ENCODE results near the gene KRT7.

Gene KRT7

DNA sequence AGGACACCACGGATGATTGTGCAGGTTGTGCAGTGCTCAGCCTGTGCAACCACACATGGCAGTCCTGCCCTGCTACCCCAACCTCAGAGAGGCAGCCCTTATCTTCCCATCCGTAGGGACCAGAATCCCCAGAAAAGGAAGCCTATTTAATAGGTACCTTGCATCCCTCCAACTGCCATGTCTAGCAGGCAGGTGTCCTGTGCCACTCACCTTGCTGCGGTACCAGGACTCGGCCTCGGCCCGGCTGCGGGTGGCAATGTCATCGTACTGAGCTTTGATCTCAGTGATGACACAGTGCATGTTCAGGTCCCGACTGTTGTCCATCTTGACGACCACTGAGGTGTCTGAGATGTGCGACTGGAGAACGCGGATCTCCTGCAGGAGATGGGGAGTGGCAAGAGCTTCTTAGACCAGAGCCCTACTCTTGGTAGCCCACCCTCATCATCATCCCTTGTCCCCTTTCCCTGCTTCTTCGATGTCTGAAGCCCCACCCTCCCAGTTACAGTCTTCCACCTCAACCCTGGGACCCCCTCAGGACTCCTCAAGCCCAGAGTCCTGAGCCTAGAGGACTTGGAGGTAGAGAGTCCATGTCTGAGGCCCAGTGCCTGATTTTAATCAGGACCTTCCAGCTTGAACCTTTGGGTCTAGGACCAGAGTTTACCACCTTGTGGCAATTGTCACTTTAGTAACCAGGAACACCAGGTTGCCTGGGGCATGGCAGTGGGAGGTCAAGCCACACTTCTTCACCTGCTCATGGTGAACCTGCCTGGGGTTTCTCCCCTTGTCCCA, 20.5 kb downstream of the KRT7 start:
- Histone ChIP-seq H3K9me3 (ENCODE audit: control insufficient read depth, low read length) (no peaks in the 10 kb centered on the region), H3K79me2 (no peaks in the 10 kb centered on the region), H3K27me3 (ENCODE audit: control insufficient read depth, insufficient read depth, low read length) (no peaks in the 10 kb centered on the region), H2AFZ (no peak overlapping the region), H3K9ac (no peak overlapping the region), H3K4me1 (peaks cover 17% of the 10 kb centered on the region), H3K4me3 (ENCODE audit: low read depth, low read length) (no peak overlapping the region), H3K27ac (no peak overlapping the region), H3K36me3 (ENCODE audit: control insufficient read depth, insufficient read depth, low read length) (no peaks in the 10 kb centered on the region), H3K4me2 (ENCODE audit: low read length) (no peak overlapping the region)
- TF ChIP-seq, protein P1, sequence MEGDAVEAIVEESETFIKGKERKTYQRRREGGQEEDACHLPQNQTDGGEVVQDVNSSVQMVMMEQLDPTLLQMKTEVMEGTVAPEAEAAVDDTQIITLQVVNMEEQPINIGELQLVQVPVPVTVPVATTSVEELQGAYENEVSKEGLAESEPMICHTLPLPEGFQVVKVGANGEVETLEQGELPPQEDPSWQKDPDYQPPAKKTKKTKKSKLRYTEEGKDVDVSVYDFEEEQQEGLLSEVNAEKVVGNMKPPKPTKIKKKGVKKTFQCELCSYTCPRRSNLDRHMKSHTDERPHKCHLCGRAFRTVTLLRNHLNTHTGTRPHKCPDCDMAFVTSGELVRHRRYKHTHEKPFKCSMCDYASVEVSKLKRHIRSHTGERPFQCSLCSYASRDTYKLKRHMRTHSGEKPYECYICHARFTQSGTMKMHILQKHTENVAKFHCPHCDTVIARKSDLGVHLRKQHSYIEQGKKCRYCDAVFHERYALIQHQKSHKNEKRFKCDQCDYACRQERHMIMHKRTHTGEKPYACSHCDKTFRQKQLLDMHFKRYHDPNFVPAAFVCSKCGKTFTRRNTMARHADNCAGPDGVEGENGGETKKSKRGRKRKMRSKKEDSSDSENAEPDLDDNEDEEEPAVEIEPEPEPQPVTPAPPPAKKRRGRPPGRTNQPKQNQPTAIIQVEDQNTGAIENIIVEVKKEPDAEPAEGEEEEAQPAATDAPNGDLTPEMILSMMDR (IDR thresholded peaks at IDR 0.05): no peak

DNA sequence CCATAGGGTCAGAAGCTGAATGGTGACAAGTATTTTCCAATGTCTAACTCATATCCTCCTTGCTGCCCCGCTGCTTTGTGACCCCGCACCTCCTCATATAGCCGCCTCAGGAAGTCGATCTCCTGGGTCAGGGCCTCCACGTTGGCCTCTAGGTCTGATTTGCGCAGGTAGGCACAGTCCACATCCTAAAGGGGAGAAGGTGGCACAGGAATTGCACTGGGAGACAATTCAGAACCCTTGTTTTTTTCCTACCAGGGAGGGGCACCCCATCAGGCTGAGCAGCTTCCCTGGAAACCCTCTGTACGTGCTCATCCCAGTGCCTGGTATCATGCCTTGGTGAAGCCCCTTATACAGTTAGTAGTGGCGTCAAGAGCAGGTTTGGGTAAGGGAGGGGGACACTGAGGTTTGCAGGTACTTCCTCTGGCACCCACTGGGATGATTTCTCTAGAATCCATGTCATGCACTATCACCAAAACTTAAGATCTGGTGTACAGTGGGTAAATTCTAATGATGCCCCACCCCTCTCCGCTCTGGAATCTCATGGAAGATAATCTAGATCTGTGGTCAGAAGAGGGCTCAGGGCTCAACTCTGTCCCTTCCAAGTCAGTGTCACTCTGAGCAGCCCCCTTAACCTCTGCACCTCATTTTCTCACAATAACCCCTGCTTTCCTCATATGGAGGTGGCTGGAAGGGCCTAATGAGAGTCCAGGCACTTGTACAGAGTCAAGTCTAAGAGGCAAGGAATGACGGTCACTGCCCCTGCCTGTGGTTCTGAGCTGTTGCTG, 21.3 kb downstream of the KRT7 start:
- H3K27ac ChIP-seq: no peak overlapping the region
- no peaks in the 10 kb centered on the region for H3K9me3 ChIP-seq (ENCODE audit: control insufficient read depth, low read length)
- H3K27me3 ChIP-seq (ENCODE audit: control insufficient read depth, insufficient read depth, low read length): no peaks in the 10 kb centered on the region
- TF ChIP-seq, protein P1 (IDR thresholded peaks at IDR 0.05): no peak
- H2AFZ ChIP-seq: no peak overlapping the region
- peaks cover 9% of the 10 kb centered on the region for H3K4me1 ChIP-seq
- no peak overlapping the region for H3K4me3 ChIP-seq (ENCODE audit: low read depth, low read length)
- no peak overlapping the region for H3K9ac ChIP-seq
- H3K4me2 ChIP-seq (ENCODE audit: low read length): no peak overlapping the region
- H3K79me2 ChIP-seq: no peaks in the 10 kb centered on the region
- H3K36me3 ChIP-seq (ENCODE audit: control insufficient read depth, insufficient read depth, low read length): no peaks in the 10 kb centered on the region

GRCh38 chr12:52254965-52255751, 22.1 kb downstream of the KRT7 start:
- Histone ChIP-seq H3K9ac (no peak overlapping the region), H3K4me2 (ENCODE audit: low read length) (no peak overlapping the region), H3K36me3 (ENCODE audit: control insufficient read depth, insufficient read depth, low read length) (no peaks in the 10 kb centered on the region), H2AFZ (no peak overlapping the region), H3K27me3 (ENCODE audit: control insufficient read depth, insufficient read depth, low read length) (no peaks in the 10 kb centered on the region), H3K4me3 (ENCODE audit: low read depth, low read length) (no peak overlapping the region), H3K27ac (no peak overlapping the region), H3K9me3 (ENCODE audit: control insufficient read depth, low read length) (no peaks in the 10 kb centered on the region), H3K79me2 (no peaks in the 10 kb centered on the region), H3K4me1 (peaks cover 1% of the 10 kb centered on the region)
- TF ChIP-seq, protein P1 (IDR thresholded peaks at IDR 0.05): no peak

DNA sequence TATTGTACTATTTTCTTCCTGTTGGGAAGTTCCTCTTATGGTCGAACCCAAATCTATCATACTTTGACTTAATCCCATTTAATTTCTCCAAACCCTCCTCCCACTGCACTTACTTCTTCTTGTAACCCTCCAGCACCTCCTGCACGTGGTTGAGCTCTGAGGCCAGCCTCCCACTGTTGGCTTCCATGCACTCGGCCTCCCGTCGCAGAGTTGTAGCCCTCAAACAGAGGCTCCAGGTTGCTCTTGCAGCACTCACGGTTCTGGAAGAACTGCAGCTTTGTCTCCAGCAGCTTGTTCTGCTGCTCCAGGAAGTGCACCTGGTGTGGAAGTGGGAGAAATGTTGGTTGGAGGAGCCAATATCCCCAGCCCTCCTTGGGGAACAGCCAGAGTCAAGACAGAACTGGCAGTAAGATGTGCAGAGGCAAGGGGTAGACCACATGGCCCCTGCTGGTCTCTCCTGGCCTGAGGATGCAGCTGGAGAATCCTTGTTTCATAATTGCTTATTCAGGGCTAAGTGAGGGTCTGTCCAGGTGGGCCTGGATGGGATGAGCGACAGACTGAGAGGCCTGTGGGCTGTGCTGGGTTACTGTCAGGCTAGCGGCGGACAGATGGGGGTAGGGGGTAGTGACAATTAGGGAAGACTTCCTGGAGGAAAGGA, 23.0 kb downstream of the KRT7 start:
- H3K4me2 ChIP-seq (ENCODE audit: low read length): no peak overlapping the region
- H3K4me3 ChIP-seq (ENCODE audit: low read depth, low read length): no peak overlapping the region
- no peak overlapping the region for H2AFZ ChIP-seq
- peaks cover 4% of the 10 kb centered on the region for H3K4me1 ChIP-seq
- no peaks in the 10 kb centered on the region for H3K79me2 ChIP-seq
- H3K9me3 ChIP-seq (ENCODE audit: control insufficient read depth, low read length): no peaks in the 10 kb centered on the region
- no peaks in the 10 kb centered on the region for H3K36me3 ChIP-seq (ENCODE audit: control insufficient read depth, insufficient read depth, low read length)
- H3K9ac ChIP-seq: no peak overlapping the region
- TF ChIP-seq, protein P1 (IDR thresholded peaks at IDR 0.05): no peak
- H3K27ac ChIP-seq: no peak overlapping the region
- no peaks in the 10 kb centered on the region for H3K27me3 ChIP-seq (ENCODE audit: control insufficient read depth, insufficient read depth, low read length)
